ENCODE data around the gene LONRF2. TPM values are rescaled to one million over a fixed set of nuclear protein-coding genes. Genes with fewer than 3 reads are reported as not detected.

LONRF2 gene
- total RNA-seq, 4 donors from 2014 or later: 7.0 to 32.0 (median 17.1) TPM

DNA sequence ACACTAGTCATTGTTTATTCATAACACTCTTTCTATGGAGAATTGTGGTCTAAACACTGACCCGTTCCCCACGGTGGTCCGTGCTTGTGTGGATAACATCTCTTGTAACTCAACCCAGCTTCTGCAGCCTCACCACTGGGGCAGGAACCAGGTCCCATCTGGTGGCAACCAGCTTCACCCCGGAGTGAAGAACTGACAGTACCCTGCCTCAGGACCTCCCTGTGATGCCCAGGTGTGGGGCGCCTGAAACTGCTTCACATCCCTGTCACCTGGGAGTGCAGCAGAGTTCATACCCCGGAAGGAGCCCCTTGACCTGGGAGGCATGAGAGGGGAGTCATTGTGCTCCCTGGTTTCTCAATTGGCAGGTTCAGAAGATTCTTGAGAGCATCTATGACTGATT, 81.1 kb downstream of the LONRF2 start:
- Histone ChIP-seq H3K36me3 (no peaks in the 10 kb centered on the region), H3K4me3 (replicated peaks in 1 of 3) (no peak overlapping the region), H3K27me3 (no peaks in the 10 kb centered on the region), H3K27ac (no peak overlapping the region), H3K4me1 (no peaks in the 10 kb centered on the region), H3K9me3 (no peaks in the 10 kb centered on the region)
- DNase-seq: no peak
- intact Hi-C loops (cut with DNase I): loop anchor here (10.0 kb wide), 1 partner anchor 416 kb away; no protein-coding TSS in a partner anchor
- 92% methylated on average over 6 of the region's 6 CpGs for WGBS, 2 donors
- TF ChIP-seq, protein P1, sequence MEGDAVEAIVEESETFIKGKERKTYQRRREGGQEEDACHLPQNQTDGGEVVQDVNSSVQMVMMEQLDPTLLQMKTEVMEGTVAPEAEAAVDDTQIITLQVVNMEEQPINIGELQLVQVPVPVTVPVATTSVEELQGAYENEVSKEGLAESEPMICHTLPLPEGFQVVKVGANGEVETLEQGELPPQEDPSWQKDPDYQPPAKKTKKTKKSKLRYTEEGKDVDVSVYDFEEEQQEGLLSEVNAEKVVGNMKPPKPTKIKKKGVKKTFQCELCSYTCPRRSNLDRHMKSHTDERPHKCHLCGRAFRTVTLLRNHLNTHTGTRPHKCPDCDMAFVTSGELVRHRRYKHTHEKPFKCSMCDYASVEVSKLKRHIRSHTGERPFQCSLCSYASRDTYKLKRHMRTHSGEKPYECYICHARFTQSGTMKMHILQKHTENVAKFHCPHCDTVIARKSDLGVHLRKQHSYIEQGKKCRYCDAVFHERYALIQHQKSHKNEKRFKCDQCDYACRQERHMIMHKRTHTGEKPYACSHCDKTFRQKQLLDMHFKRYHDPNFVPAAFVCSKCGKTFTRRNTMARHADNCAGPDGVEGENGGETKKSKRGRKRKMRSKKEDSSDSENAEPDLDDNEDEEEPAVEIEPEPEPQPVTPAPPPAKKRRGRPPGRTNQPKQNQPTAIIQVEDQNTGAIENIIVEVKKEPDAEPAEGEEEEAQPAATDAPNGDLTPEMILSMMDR (IDR thresholded peaks at IDR 0.05): no peak
- TF ChIP-seq POLR2A (IDR thresholded peaks at IDR 0.05): no peak

GRCh38 chr2:100240386-100240785, 81.9 kb downstream of the LONRF2 start:
- intact Hi-C loops (cut with DNase I): loop anchor here (10.0 kb wide), 1 partner anchor 416 kb away; no protein-coding TSS in a partner anchor
- Histone ChIP-seq H3K27me3 (no peaks in the 10 kb centered on the region), H3K9me3 (no peaks in the 10 kb centered on the region), H3K27ac (no peak overlapping the region), H3K36me3 (no peaks in the 10 kb centered on the region), H3K4me1 (no peaks in the 10 kb centered on the region), H3K4me3 (replicated peaks in 1 of 3) (no peak overlapping the region)
- no peak for TF ChIP-seq POLR2A (IDR thresholded peaks at IDR 0.05)
- TF ChIP-seq, protein P1 (IDR thresholded peaks at IDR 0.05): no peak
- no peak for DNase-seq
- WGBS, 2 donors: 93 to 94% methylated on average over 10 of the region's 10 CpGs

- no peaks in the 10 kb centered on the region for H3K9me3 ChIP-seq
- H3K4me1 ChIP-seq: no peaks in the 10 kb centered on the region
- H3K27me3 ChIP-seq: no peaks in the 10 kb centered on the region
- no peak overlapping the region for H3K4me3 ChIP-seq (replicated peaks in 1 of 3)
- no peaks in the 10 kb centered on the region for H3K36me3 ChIP-seq
- H3K27ac ChIP-seq: no peak overlapping the region
- TF ChIP-seq, protein P1 (IDR thresholded peaks at IDR 0.05): no peak
- no peak for TF ChIP-seq POLR2A (IDR thresholded peaks at IDR 0.05)
- DNase-seq: no peak
- WGBS, 2 donors: 78 to 83% methylated on average over 9 to 12 of the region's 12 CpGs
- intact Hi-C loops (cut with DNase I): loop anchor here (10.0 kb wide), 1 partner anchor 415 kb away; no protein-coding TSS in a partner anchor
Measured at GRCh38 chr2:100239486-100240210, 82.7 kb downstream of the LONRF2 start.

DNA sequence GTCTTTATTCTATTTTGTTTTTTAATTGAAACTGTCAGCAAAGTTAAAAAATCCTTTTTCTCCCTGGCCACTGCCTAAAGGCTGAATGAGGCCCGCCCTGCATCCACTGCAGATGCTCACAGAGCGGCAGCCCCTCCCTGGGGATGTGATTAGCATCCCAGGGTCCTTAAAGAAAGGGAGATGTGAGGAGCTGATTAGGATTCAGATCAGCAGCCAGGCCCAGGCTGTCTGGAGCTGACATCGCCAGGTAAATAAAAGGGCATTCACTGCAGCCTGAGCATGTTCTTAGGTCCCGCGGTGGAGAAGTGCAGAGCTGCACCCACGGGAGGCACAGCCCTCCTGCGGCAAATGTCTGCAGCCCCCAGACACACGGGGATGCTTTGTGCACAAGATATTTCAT, 83.8 kb downstream of the LONRF2 start:
- no peaks in the 10 kb centered on the region for H3K4me1 ChIP-seq
- DNase-seq: no peak
- 65 to 72% methylated on average over 8 of the region's 8 CpGs for WGBS, 2 donors
- H3K27me3 ChIP-seq: no peaks in the 10 kb centered on the region
- no peak overlapping the region for H3K4me3 ChIP-seq (replicated peaks in 1 of 3)
- intact Hi-C loops (cut with DNase I): no loop called here
- H3K36me3 ChIP-seq: no peaks in the 10 kb centered on the region
- H3K9me3 ChIP-seq: no peaks in the 10 kb centered on the region
- H3K27ac ChIP-seq: no peak overlapping the region
- no peak for TF ChIP-seq POLR2A (IDR thresholded peaks at IDR 0.05)
- TF ChIP-seq, protein P1 (IDR thresholded peaks at IDR 0.05): no peak

DNA sequence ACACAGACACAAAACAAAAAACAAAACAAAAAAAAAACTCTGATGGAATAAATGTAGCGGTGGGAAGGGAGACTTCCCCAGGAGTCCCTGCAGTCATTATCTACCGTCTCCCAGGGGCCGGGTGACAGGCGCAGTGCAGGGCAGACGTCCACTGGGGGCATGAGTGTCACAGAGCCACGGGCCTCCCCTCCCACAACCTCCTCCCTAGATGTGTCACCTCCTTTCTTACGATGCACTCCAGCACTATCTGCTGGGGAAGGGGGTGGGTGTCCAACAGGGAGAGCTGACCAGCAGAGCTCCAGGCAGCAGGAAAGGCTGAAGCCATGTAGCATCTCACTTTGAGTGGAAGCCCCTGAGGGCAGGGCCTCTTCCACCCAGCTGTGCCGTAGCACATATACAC, 84.5 kb downstream of the LONRF2 start:
- DNase-seq: no peak
- TF ChIP-seq, protein P1 (IDR thresholded peaks at IDR 0.05): no peak
- TF ChIP-seq POLR2A (IDR thresholded peaks at IDR 0.05): no peak
- H3K9me3 ChIP-seq: no peaks in the 10 kb centered on the region
- no peaks in the 10 kb centered on the region for H3K27me3 ChIP-seq
- no peak overlapping the region for H3K4me3 ChIP-seq (replicated peaks in 1 of 3)
- H3K4me1 ChIP-seq: no peaks in the 10 kb centered on the region
- H3K27ac ChIP-seq: no peak overlapping the region
- intact Hi-C loops (cut with DNase I): no loop called here
- H3K36me3 ChIP-seq: no peaks in the 10 kb centered on the region
- 74 to 78% methylated on average over 8 of the region's 8 CpGs for WGBS, 2 donors

Measured in thyroid gland (tissue), 4 donors.